Left ventricle myocardium inferior (tissue), 1 donor: ENCODE results near the gene RAB1A. TPM values are rescaled to one million over a fixed set of nuclear protein-coding genes. Genes with fewer than 3 reads are reported as not detected.

Experiments
- DNase-seq: peaks from one replicate; pipeline ENCODE4 v3.0.0-alpha.2; 2020
- H3K27ac ChIP-seq: fragments of 200-600 bp; replicated peaks from 2 replicates; pipeline ENCODE4 v1.8.0; 2021
- H3K27me3 ChIP-seq: fragments of 200-600 bp; 2 replicates; pipeline ENCODE4 v1.8.0; 2021; ENCODE audit warnings: low read depth
- H3K36me3 ChIP-seq: fragments of 200-600 bp; 2 replicates; pipeline ENCODE4 v1.8.0; 2021
- H3K4me1 ChIP-seq: fragments of 200-600 bp; 2 replicates; pipeline ENCODE4 v1.8.0; 2021
- H3K4me3 ChIP-seq: fragments of 200-600 bp; 2 replicates; pipeline ENCODE4 v1.8.0; 2021; ENCODE audit warnings: mild to moderate bottlenecking, moderate library complexity
- H3K9me3 ChIP-seq: fragments of 200-600 bp; replicated peaks from 2 replicates; pipeline ENCODE4 v1.8.0; 2021
- CTCF ChIP-seq: fragments of 200-600 bp; IDR thresholded peaks from 2 replicates; pipeline ENCODE4 v1.8.0; 2021; ENCODE audit warnings: antibody characterized with exemption, mild to moderate bottlenecking, borderline replicate concordance
- intact Hi-C: fragments of 100-400 bp; cut with micrococcal nuclease; formaldehyde crosslinking; loops from one replicate; pipeline ENCODE4 v1.11.0; 2022
- total RNA-seq: library from RNA; stranded (reverse); fragmentation: NEBNext Ultra II Directional; extraction: Animal tissue kit (Norgen Biotek cat#: 25700); gene quantifications from one replicate; pipeline ENCODE4 v1.2.1, GENCODE V29; 2021
- donor health status: DM: no; HTN: yes; CAD: no; lungs with severe emphysema.

Gene RAB1A
- total RNA-seq, 1 donor from 2014 or later: 115 TPM

- Histone ChIP-seq H3K4me3 (no peak overlapping the region), H3K27me3 (no peaks in the 10 kb centered on the region), H3K4me1 (peaks cover 49% of the 10 kb centered on the region), H3K36me3 (peaks cover 70% of the 10 kb centered on the region), H3K9me3 (no peaks in the 10 kb centered on the region), H3K27ac (no peak overlapping the region)
- intact Hi-C loops: no loop called here
- TF ChIP-seq CTCF: no peak
- no peak for DNase-seq
Measured at GRCh38 chr2:65098741-65099140, 31.2 kb downstream of the RAB1A start.

GRCh38 chr2:65097844-65098243 is 32.1 kb downstream of the RAB1A start:
- H3K9me3 ChIP-seq: no peaks in the 10 kb centered on the region
- intact Hi-C loops: no loop called here
- H3K4me1 ChIP-seq: peaks cover 41% of the 10 kb centered on the region
- H3K27me3 ChIP-seq: no peaks in the 10 kb centered on the region
- H3K27ac ChIP-seq: no peak overlapping the region
- H3K36me3 ChIP-seq: peaks cover 72% of the 10 kb centered on the region
- H3K4me3 ChIP-seq: no peak overlapping the region
- TF ChIP-seq CTCF: no peak
- DNase-seq: no peak

- Histone ChIP-seq H3K9me3 (no peaks in the 10 kb centered on the region), H3K4me1 (peaks cover 36% of the 10 kb centered on the region), H3K27me3 (no peaks in the 10 kb centered on the region), H3K4me3 (no peak overlapping the region), H3K36me3 (peaks cover 73% of the 10 kb centered on the region), H3K27ac (no peak overlapping the region)
- no peak for TF ChIP-seq CTCF
- no peak for DNase-seq
- intact Hi-C loops: no loop called here
Measured at GRCh38 chr2:65096948-65097347, 33.0 kb downstream of the RAB1A start.

- peaks cover 45% of the 10 kb centered on the region for H3K4me1 ChIP-seq
- no peak for DNase-seq
- intact Hi-C loops: no loop called here
- H3K27me3 ChIP-seq: no peaks in the 10 kb centered on the region
- peaks cover 89% of the 10 kb centered on the region for H3K36me3 ChIP-seq
- TF ChIP-seq CTCF: no peak
- H3K4me3 ChIP-seq: no peak overlapping the region
- H3K27ac ChIP-seq: no peak overlapping the region
- no peaks in the 10 kb centered on the region for H3K9me3 ChIP-seq
Measured at GRCh38 chr2:65093211-65093610, 36.7 kb downstream of the RAB1A start.

GRCh38 chr2:65092791-65093190 is 37.1 kb downstream of the RAB1A start:
- intact Hi-C loops: no loop called here

More at GRCh38 chr2:65092791-65093190, 37.1 kb downstream of the RAB1A start:
- no peak overlapping the region for H3K4me3 ChIP-seq
- peaks cover 45% of the 10 kb centered on the region for H3K4me1 ChIP-seq
- no peaks in the 10 kb centered on the region for H3K9me3 ChIP-seq
- peaks cover 91% of the 10 kb centered on the region for H3K36me3 ChIP-seq
- no peaks in the 10 kb centered on the region for H3K27me3 ChIP-seq
- no peak for TF ChIP-seq CTCF
- no peak for DNase-seq
- H3K27ac ChIP-seq: no peak overlapping the region
